ENCODE results near the gene LIMA1. TPM values are rescaled to one million over a fixed set of nuclear protein-coding genes. Genes with fewer than 3 reads are reported as not detected.
A peak's percentile ranks its signal among the peaks of the same experiment; 100 is the strongest.

Gene LIMA1
- total RNA-seq, 2 experiments from 2014 or later: 4.6 to 5.1 TPM

DNA sequence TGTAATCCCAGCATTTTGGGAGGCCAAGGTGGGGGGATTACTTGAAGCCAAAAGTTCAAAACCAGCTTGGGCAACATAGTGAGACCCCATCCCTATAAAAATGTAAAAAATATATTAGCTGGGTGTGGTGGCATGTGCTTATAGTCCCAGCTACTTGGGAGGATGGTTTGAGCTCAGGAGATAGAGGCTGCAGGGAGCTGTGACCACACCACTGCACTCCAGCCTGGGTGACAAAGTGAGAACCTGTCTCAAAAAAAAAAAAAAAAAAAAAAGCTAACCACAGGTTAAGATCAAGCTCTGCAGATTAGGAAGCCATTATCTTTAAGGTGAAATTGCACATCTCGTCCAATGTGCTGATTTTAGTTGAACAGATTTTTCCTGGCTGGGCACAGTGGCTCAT lies 92.5 kb downstream of the LIMA1 start:
- Mint-ChIP-seq H3K9me3 (no peaks in the 10 kb centered on the region), H3K27me3 (no peaks in the 10 kb centered on the region), H3K27ac (no peak overlapping the region), H3K4me1 (ENCODE audit: low read depth) (peaks cover 26% of the 10 kb centered on the region), H3K36me3 (ENCODE audit: low read depth) (peaks cover 51% of the 10 kb centered on the region), H3K4me3 (no peak overlapping the region)
- no peak for ATAC-seq (ENCODE audit: poor library complexity)
- POLR2A ChIA-PET: interaction anchor here (0.7 to 0.9 kb wide), 2 partner anchors 21 to 108 kb away, joined by 3 to 4 read pairs; no protein-coding TSS in a partner anchor
- TF ChIP-seq, protein P1, sequence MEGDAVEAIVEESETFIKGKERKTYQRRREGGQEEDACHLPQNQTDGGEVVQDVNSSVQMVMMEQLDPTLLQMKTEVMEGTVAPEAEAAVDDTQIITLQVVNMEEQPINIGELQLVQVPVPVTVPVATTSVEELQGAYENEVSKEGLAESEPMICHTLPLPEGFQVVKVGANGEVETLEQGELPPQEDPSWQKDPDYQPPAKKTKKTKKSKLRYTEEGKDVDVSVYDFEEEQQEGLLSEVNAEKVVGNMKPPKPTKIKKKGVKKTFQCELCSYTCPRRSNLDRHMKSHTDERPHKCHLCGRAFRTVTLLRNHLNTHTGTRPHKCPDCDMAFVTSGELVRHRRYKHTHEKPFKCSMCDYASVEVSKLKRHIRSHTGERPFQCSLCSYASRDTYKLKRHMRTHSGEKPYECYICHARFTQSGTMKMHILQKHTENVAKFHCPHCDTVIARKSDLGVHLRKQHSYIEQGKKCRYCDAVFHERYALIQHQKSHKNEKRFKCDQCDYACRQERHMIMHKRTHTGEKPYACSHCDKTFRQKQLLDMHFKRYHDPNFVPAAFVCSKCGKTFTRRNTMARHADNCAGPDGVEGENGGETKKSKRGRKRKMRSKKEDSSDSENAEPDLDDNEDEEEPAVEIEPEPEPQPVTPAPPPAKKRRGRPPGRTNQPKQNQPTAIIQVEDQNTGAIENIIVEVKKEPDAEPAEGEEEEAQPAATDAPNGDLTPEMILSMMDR (IDR thresholded peaks at IDR 0.05): no peak
- Histone ChIP-seq H3K9me3 (ENCODE audit: control insufficient read depth in 1 of 2, insufficient read depth in 1 of 2, low read length in 2 of 2) (no peaks in the 10 kb centered on the region), H3K27me3 (ENCODE audit: control insufficient read depth in 1 of 2, insufficient read depth in 2 of 2, low read length in 2 of 2) (no peaks in the 10 kb centered on the region), H3K4me3 (ENCODE audit: low read length) (no peak overlapping the region), H3K36me3 (ENCODE audit: insufficient read depth, low read length) (peaks cover 12% of the 10 kb centered on the region), H3K27ac (ENCODE audit: low read depth in 1 of 2, low read length in 2 of 2) (no peak overlapping the region), H3K4me1 (ENCODE audit: insufficient read depth, low read length) (peaks cover 24% of the 10 kb centered on the region)
- intact Hi-C loops (cut with DNase I, micrococcal nuclease): no loop called here
- CTCF ChIA-PET: interaction anchor here (0.7 to 1.3 kb wide), 3 partner anchors 12 to 310 kb away, joined by 3 to 4 read pairs (median 4); no protein-coding TSS in a partner anchor
- DNase-seq: no peak

DNA sequence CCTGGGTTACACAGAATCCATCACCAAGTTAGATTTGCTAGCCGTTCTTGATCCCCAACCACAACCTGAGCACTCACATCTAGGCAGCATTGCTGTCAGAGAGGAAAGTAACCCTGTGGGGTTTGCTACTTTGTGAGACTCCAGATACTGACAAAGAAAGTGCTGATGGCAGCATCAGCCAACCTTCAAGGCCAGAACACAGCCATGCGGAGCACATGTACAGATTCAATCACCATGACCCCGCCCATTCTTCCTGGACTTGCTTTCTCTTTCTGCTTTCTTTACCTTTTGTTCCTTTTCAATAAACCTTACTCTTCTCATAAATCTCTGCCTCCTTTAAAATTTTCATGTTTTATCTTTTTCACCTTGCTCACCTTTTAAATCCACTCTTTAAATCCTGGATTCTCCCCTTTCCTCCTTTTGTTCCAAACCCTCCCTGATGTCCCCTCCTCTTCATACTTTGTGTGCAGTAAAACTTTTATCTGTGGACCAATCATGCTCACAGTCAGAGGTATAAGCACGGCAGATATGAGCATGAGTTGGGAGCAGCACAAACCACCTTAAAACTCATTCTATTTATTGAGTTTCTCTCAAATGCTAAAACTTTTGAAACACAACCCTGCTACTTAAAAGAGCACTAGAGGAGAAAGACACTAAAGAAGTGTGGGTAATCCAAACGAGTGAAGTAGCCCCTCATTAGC lies 94.3 kb downstream of the LIMA1 start:
- intact Hi-C loops (cut with DNase I, micrococcal nuclease): loop anchor here in 1 of 2 experiments (10.0 kb wide), 1 partner anchor 126 kb away; no protein-coding TSS in a partner anchor
- Mint-ChIP-seq H3K36me3 (ENCODE audit: low read depth) (peaks cover 45% of the 10 kb centered on the region), H3K27ac (peak overlapping the region; percentile 74), H3K4me3 (peak overlapping the region; percentile 69), H3K4me1 (ENCODE audit: low read depth) (peaks cover 26% of the 10 kb centered on the region), H3K9me3 (no peaks in the 10 kb centered on the region), H3K27me3 (no peaks in the 10 kb centered on the region)
- ATAC-seq (ENCODE audit: poor library complexity): peak; percentile 70
- Histone ChIP-seq H3K4me3 (ENCODE audit: low read length) (peak overlapping the region; percentile 20), H3K27ac (ENCODE audit: low read depth in 1 of 2, low read length in 2 of 2) (no peak overlapping the region), H3K9me3 (ENCODE audit: control insufficient read depth in 1 of 2, insufficient read depth in 1 of 2, low read length in 2 of 2) (no peaks in the 10 kb centered on the region), H3K36me3 (ENCODE audit: insufficient read depth, low read length) (peaks cover 14% of the 10 kb centered on the region), H3K27me3 (ENCODE audit: control insufficient read depth in 1 of 2, insufficient read depth in 2 of 2, low read length in 2 of 2) (no peaks in the 10 kb centered on the region), H3K4me1 (ENCODE audit: insufficient read depth, low read length) (peaks cover 24% of the 10 kb centered on the region)
- TF ChIP-seq, protein P1 (IDR thresholded peaks at IDR 0.05): no peak
- ChIA-PET POLR2A (no interaction called here), CTCF (no interaction called here)
- peak in 7 of 14 experiments; percentile 13 to 60 (median 45) for DNase-seq

DNA sequence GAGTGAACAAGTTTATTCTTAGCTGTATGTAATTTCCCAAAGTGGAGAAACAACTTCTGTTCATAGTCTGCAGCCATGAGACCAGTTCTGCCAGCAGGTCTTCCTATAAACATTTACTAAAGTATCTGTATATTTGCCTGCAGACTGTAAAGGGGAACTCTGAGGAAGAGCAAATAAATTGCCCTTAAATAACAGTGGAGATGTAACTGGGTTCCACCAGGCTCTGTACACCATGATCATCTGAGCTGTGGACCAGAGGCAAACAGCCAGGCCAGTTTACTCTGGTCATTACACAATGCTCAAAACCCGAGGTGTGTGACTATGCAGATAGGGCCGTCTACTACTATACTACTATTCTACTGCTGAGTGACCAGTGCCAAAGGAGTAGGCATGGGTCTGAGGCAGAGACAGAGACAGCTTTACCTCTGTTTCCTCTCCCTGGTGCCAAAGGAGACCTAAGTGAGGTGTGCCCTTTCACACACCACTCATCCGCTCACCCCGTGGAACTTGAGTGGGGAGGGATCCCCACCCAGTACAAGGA lies 95.0 kb downstream of the LIMA1 start:
- peaks cover 26% of the 10 kb centered on the region for H3K4me1 Mint-ChIP-seq (ENCODE audit: low read depth)
- no peaks in the 10 kb centered on the region for H3K27me3 Mint-ChIP-seq
- Histone ChIP-seq H3K27ac (ENCODE audit: low read depth in 1 of 2, low read length in 2 of 2) (no peak overlapping the region), H3K4me1 (ENCODE audit: insufficient read depth, low read length) (peaks cover 24% of the 10 kb centered on the region), H3K36me3 (ENCODE audit: insufficient read depth, low read length) (peaks cover 16% of the 10 kb centered on the region), H3K9me3 (ENCODE audit: control insufficient read depth in 1 of 2, insufficient read depth in 1 of 2, low read length in 2 of 2) (no peaks in the 10 kb centered on the region), H3K27me3 (ENCODE audit: control insufficient read depth in 1 of 2, insufficient read depth in 2 of 2, low read length in 2 of 2) (no peaks in the 10 kb centered on the region), H3K4me3 (ENCODE audit: low read length) (no peak overlapping the region)
- ATAC-seq (ENCODE audit: poor library complexity): no peak
- H3K36me3 Mint-ChIP-seq (ENCODE audit: low read depth): peaks cover 45% of the 10 kb centered on the region
- DNase-seq: no peak
- no peaks in the 10 kb centered on the region for H3K9me3 Mint-ChIP-seq
- ChIA-PET CTCF (interaction anchor here (0.8 to 1.5 kb wide), 2 partner anchors 17 to 55 kb away, joined by 3 read pairs; no protein-coding TSS in a partner anchor), POLR2A (interaction anchor here (0.6 to 1.1 kb wide), 2 partner anchors 81 to 96 kb away, joined by 3 read pairs; partner anchors contain the start of gene LIMA1)
- TF ChIP-seq, protein P1 (IDR thresholded peaks at IDR 0.05): no peak
- peak overlapping the region; percentile 74 for H3K27ac Mint-ChIP-seq
- intact Hi-C loops (cut with DNase I, micrococcal nuclease): loop anchor here in 1 of 2 experiments (10.0 kb wide), 1 partner anchor 126 kb away; no protein-coding TSS in a partner anchor
- H3K4me3 Mint-ChIP-seq: peak overlapping the region; percentile 69
